GM23338 (cell line): ENCODE results near the gene B4GALNT1. TPM values are rescaled to one million over a fixed set of nuclear protein-coding genes. Genes with fewer than 3 reads are reported as not detected.
A peak's percentile ranks its signal among the peaks of the same experiment; 100 is the strongest.

Source experiments
- ATAC-seq: fragments of 200-7000 bp; cut with Tn5 transposase; 3 replicates; pipeline ENCODE4 v1.9.1; 2020
- DNase-seq: peaks from one replicate; pipeline ENCODE4 v3.0.0-alpha.2; 2015; ENCODE audit warnings: low spot score
- H2AFZ ChIP-seq: fragments of 200-600 bp; sonication (generic); 2 replicates; pipeline ENCODE4 v1.8.0; 2016; ENCODE audit warnings: antibody characterized with exemption, mild to moderate bottlenecking, moderate library complexity
- H3F3A ChIP-seq: fragments of 200-600 bp; sonication (generic); replicated peaks from 2 replicates; pipeline ENCODE4 v1.8.0; 2017; ENCODE audit warnings: antibody characterized with exemption, mixed run types, low read depth
- H3K27ac ChIP-seq: fragments of 200-600 bp; sonication (generic); 2 replicates; pipeline ENCODE4 v1.6.1; 2016; ENCODE audit warnings: low read depth
- H3K27me3 ChIP-seq: fragments of 200-600 bp; sonication (generic); 2 replicates; pipeline ENCODE4 v1.8.0; 2016; ENCODE audit warnings: mild to moderate bottlenecking, mixed run types, moderate library complexity; ENCODE audit not compliant: insufficient read depth
- H3K36me3 ChIP-seq: fragments of 200-600 bp; sonication (generic); 2 replicates; pipeline ENCODE4 v1.8.0; 2016; ENCODE audit warnings: mild to moderate bottlenecking; ENCODE audit not compliant: insufficient read depth
- H3K4me1 ChIP-seq: fragments of 200-600 bp; sonication (generic); 2 replicates; pipeline ENCODE4 v1.8.0; 2016; ENCODE audit warnings: mild to moderate bottlenecking, moderate library complexity; ENCODE audit not compliant: insufficient read depth
- H3K4me2 ChIP-seq: fragments of 200-600 bp; sonication (generic); 2 replicates; pipeline ENCODE4 v1.7.1; 2017; ENCODE audit warnings: mixed run types
- H3K4me3 ChIP-seq: fragments of 200-600 bp; sonication (generic); 2 replicates; pipeline ENCODE4 v1.6.1; 2016; ENCODE audit warnings: mixed run types
- H3K79me2 ChIP-seq: fragments of 200-600 bp; sonication (generic); replicated peaks from 2 replicates; pipeline ENCODE4 v1.8.0; 2017; ENCODE audit warnings: mild to moderate bottlenecking; ENCODE audit not compliant: insufficient read depth
- H3K9me2 ChIP-seq: fragments of 200-600 bp; sonication (generic); 2 replicates; pipeline ENCODE4 v1.8.0; 2017; ENCODE audit not compliant: insufficient read depth
- H4K20me1 ChIP-seq: fragments of 200-600 bp; sonication (generic); replicated peaks from 2 replicates; pipeline ENCODE4 v1.8.0; 2017; ENCODE audit warnings: mild to moderate bottlenecking; ENCODE audit not compliant: insufficient read depth
- H3K27ac Mint-ChIP-seq: 2 replicates; pipeline ENCODE4 v1.8.0; 2020; ENCODE audit warnings: inconsistent platforms, mild to moderate bottlenecking, moderate library complexity, mixed read lengths
- H3K27me3 Mint-ChIP-seq: 3 replicates; pipeline ENCODE4 v1.8.0; 2022; ENCODE audit warnings: low read depth, mild to moderate bottlenecking, moderate library complexity, mixed read lengths, inconsistent platforms; ENCODE audit not compliant: insufficient read depth, poor library complexity
- H3K36me3 Mint-ChIP-seq: 3 replicates; pipeline ENCODE4 v1.8.0; 2021; ENCODE audit warnings: low read depth, mild to moderate bottlenecking, inconsistent platforms, moderate library complexity, mixed read lengths
- H3K4me1 Mint-ChIP-seq: 3 replicates; pipeline ENCODE4 v1.8.0; 2020; ENCODE audit warnings: mild to moderate bottlenecking, inconsistent platforms, mixed read lengths
- H3K4me3 Mint-ChIP-seq: 3 replicates; pipeline ENCODE4 v1.8.0; 2021; ENCODE audit warnings: moderate library complexity, mild to moderate bottlenecking, inconsistent platforms, mixed read lengths
- H3K9me3 Mint-ChIP-seq: 3 replicates; pipeline ENCODE4 v1.8.0; 2020; ENCODE audit warnings: moderate library complexity, mild to moderate bottlenecking, inconsistent platforms, mixed read lengths
- EZH2 ChIP-seq: fragments of 200-600 bp; sonication (generic); IDR thresholded peaks from one replicate; pipeline ENCODE4 v1.8.0; 2017; ENCODE audit warnings: antibody characterized with exemption, mild to moderate bottlenecking, low read depth; ENCODE audit not compliant: unreplicated experiment
- EZH2phosphoT487 ChIP-seq: fragments of 200-600 bp; sonication (generic); IDR thresholded peaks from one replicate; pipeline ENCODE4 v1.8.1; 2018; ENCODE audit warnings: antibody characterized with exemption; ENCODE audit not compliant: unreplicated experiment
- POLR2AphosphoS5 ChIP-seq: IDR thresholded peaks from 2 replicates; pipeline ENCODE4 v1.6.1; 2016; ENCODE audit warnings: antibody characterized with exemption, low read depth
- STAT1 ChIP-seq: IDR thresholded peaks from one replicate; pipeline ENCODE4 v1.6.1; 2016; ENCODE audit warnings: antibody characterized with exemption; ENCODE audit not compliant: unreplicated experiment
- ZNF114 ChIP-seq: fragments of 250-450 bp; sonication (Bioruptor Pico); IDR thresholded peaks from 2 replicates; pipeline ENCODE4 v1.5.0; 2020; ENCODE audit warnings: mild to moderate bottlenecking, moderate library complexity
- ZNF331 ChIP-seq: fragments of 250-450 bp; sonication (Bioruptor Pico); IDR thresholded peaks from 2 replicates; pipeline ENCODE4 v1.5.0; 2020; ENCODE audit warnings: low read depth, mild to moderate bottlenecking, moderate library complexity
- ZNF462 ChIP-seq: fragments of 250-450 bp; sonication (Bioruptor Pico); IDR thresholded peaks from 2 replicates; pipeline ENCODE4 v1.5.0; 2020; ENCODE audit warnings: mild to moderate bottlenecking, moderate library complexity
- polyA plus RNA-seq: library from polyadenylated mRNA; unstranded; fragments of >200 nt; fragmentation: Nextera tagmentation; extraction: Ambion mirVana; gene quantifications from 2 replicates; pipeline ENCODE4 v1.2.1, GENCODE V29; 2016
- total RNA-seq: library from RNA; depleted of rRNA; stranded (reverse); fragments of >200 nt; shearing (Covaris generic); gene quantifications from 2 replicates; pipeline ENCODE4 v1.2.3, GENCODE V29; 2014
- TF ChIP-seq, protein P1 (sequence below): IDR thresholded peaks from one replicate; pipeline ENCODE4 v1.6.1; 2018; ENCODE audit warnings: antibody characterized with exemption; ENCODE audit not compliant: unreplicated experiment

The B4GALNT1 gene
- total and polyA plus RNA-seq, 2 experiments from 2014 or later: 1.3 to 2.4 TPM

DNA sequence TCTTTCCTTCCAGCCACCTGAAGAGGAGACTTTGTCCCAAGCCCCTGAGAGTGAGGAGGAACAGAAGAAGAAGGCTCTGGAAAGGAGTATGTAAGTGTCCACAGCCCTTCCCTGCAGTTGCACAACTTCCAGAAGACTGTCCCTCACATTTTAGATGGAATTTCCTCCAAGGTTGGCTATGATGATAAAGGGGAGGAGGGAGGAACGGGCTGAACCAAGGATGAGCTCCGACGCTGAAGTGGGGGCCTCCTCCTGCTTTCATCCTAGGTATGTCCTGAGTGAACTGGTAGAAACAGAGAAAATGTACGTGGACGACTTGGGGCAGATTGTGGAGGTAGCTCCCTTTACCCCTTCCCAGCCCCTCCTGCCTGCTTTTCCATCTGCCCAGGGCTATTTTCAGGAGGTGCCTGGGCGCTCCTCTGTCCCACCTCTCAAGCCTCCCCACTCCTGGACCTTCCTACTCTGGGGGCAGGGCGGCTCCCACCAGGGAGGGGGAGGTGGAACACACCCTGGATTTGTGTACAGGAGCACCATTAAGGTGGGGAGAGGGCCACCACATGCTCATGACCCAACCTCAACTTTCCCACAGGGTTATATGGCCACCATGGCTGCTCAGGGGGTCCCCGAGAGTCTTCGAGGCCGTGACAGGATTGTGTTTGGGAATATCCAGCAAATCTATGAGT lies 19.4 kb downstream of the B4GALNT1 start:
- H3K79me2 ChIP-seq: no peaks in the 10 kb centered on the region
- peak overlapping the region; percentile 39; the same call in 1 of the 2 replicates for H3K4me3 ChIP-seq
- peaks cover 5% of the 10 kb centered on the region; the same call in 1 of the 2 replicates for H3F3A ChIP-seq
- H2AFZ ChIP-seq: no peak overlapping the region
- H4K20me1 ChIP-seq: no peaks in the 10 kb centered on the region; the same call in 1 of the 2 replicates
- Mint-ChIP-seq H3K4me3 (no peak overlapping the region; the same call in 2 of the 3 replicates), H3K36me3 (peaks cover 21% of the 10 kb centered on the region; the same call in 1 of the 3 replicates), H3K27me3 (peaks cover 77% of the 10 kb centered on the region), H3K4me1 (peaks cover 32% of the 10 kb centered on the region), H3K27ac (no peak overlapping the region), H3K9me3 (no peaks in the 10 kb centered on the region)
- H3K4me1 ChIP-seq: peaks cover 29% of the 10 kb centered on the region
- no peaks in the 10 kb centered on the region for H3K9me2 ChIP-seq
- TF ChIP-seq EZH2: peak; percentile 8
- no peak for TF ChIP-seq EZH2phosphoT487
- H3K4me2 ChIP-seq: peak overlapping the region; percentile 68
- H3K27ac ChIP-seq: no peak overlapping the region
- DNase-seq: no peak
- no peak for ATAC-seq
- peaks cover 89% of the 10 kb centered on the region for H3K27me3 ChIP-seq
- H3K36me3 ChIP-seq: peaks cover 4% of the 10 kb centered on the region; the same call in 1 of the 2 replicates

DNA sequence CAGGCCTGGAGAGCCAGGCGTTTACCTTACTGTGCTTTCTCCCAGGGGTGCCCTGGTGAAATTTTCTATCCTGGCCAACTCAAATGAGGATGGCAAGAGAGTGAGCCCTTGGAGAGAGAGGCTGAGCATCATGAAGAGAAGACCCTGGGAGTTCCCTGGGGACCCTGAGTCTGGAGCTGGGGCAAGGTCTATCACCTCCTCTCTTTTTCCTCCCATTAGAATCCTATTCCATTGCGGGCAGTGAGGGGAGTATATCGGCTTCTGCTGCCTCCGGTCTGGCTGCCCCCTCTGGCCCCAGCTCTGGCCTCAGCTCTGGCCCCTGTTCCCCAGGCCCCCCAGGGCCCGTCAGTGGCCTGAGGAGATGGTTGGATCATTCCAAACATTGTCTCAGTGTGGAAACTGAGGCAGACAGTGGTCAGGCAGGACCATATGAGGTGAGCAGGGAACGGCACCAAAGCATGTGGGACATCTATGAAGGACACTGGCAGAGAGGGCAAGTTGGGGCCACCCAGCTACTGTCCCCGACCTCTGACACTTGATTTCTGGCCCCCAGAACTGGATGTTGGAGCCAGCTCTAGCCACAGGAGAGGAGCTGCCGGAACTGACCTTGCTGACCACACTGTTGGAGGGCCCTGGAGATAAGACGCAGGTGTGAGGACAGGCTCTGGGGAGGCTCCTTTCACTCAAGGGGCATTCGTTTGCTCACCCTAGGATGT lies 20.1 kb downstream of the B4GALNT1 start:
- Histone ChIP-seq H3K9me2 (no peaks in the 10 kb centered on the region), H3K27me3 (peaks cover 82% of the 10 kb centered on the region), H3K4me3 (no peak overlapping the region), H3K36me3 (peaks cover 4% of the 10 kb centered on the region; the same call in 1 of the 2 replicates), H4K20me1 (no peaks in the 10 kb centered on the region; the same call in 1 of the 2 replicates), H3K79me2 (no peaks in the 10 kb centered on the region), H3K4me2 (peak overlapping the region; percentile 97), H3K27ac (no peak overlapping the region), H3K4me1 (peaks cover 29% of the 10 kb centered on the region), H3F3A (peaks cover 6% of the 10 kb centered on the region; the same call in 1 of the 2 replicates), H2AFZ (no peak overlapping the region)
- no peak overlapping the region for H3K27ac Mint-ChIP-seq
- H3K4me1 Mint-ChIP-seq: peaks cover 36% of the 10 kb centered on the region
- DNase-seq: no peak
- peak overlapping the region; percentile 82; the same call in 2 of the 3 replicates for H3K4me3 Mint-ChIP-seq
- ATAC-seq: no peak
- peaks cover 71% of the 10 kb centered on the region for H3K27me3 Mint-ChIP-seq
- no peaks in the 10 kb centered on the region for H3K9me3 Mint-ChIP-seq
- peaks cover 25% of the 10 kb centered on the region for H3K36me3 Mint-ChIP-seq
- TF ChIP-seq ZNF462 (CRISPR knock-in tag) (no peak), ZNF114 (CRISPR knock-in tag) (no peak), STAT1 (no peak), EZH2 (no peak), POLR2AphosphoS5 (no peak), ZNF331 (CRISPR knock-in tag) (no peak)
- TF ChIP-seq, protein P1, sequence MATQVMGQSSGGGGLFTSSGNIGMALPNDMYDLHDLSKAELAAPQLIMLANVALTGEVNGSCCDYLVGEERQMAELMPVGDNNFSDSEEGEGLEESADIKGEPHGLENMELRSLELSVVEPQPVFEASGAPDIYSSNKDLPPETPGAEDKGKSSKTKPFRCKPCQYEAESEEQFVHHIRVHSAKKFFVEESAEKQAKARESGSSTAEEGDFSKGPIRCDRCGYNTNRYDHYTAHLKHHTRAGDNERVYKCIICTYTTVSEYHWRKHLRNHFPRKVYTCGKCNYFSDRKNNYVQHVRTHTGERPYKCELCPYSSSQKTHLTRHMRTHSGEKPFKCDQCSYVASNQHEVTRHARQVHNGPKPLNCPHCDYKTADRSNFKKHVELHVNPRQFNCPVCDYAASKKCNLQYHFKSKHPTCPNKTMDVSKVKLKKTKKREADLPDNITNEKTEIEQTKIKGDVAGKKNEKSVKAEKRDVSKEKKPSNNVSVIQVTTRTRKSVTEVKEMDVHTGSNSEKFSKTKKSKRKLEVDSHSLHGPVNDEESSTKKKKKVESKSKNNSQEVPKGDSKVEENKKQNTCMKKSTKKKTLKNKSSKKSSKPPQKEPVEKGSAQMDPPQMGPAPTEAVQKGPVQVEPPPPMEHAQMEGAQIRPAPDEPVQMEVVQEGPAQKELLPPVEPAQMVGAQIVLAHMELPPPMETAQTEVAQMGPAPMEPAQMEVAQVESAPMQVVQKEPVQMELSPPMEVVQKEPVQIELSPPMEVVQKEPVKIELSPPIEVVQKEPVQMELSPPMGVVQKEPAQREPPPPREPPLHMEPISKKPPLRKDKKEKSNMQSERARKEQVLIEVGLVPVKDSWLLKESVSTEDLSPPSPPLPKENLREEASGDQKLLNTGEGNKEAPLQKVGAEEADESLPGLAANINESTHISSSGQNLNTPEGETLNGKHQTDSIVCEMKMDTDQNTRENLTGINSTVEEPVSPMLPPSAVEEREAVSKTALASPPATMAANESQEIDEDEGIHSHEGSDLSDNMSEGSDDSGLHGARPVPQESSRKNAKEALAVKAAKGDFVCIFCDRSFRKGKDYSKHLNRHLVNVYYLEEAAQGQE: no peak
